Hepatocyte (in vitro differentiated cells): ENCODE measurements around the gene TMEM203. TPM values are rescaled to one million over a fixed set of nuclear protein-coding genes. Genes with fewer than 3 reads are reported as not detected.

Source experiments
- DNase-seq: peaks from one replicate; pipeline ENCODE4 v3.0.0-alpha.2; 2016; ENCODE audit warnings: low spot score
- H2AFZ ChIP-seq: fragments of 200-600 bp; sonication (generic); 2 replicates; pipeline ENCODE4 v1.6.0; 2016; ENCODE audit warnings: antibody characterized with exemption, mild to moderate bottlenecking
- H3K27ac ChIP-seq: fragments of 200-600 bp; sonication (generic); 2 replicates; pipeline ENCODE4 v1.5.1; 2016; ENCODE audit warnings: mild to moderate bottlenecking
- H3K27me3 ChIP-seq: fragments of 200-600 bp; sonication (generic); 2 replicates; pipeline ENCODE4 v1.6.1; 2016
- H3K36me3 ChIP-seq: fragments of 200-600 bp; sonication (generic); replicated peaks from 2 replicates; pipeline ENCODE4 v1.5.1; 2016; ENCODE audit warnings: low read depth; ENCODE audit not compliant: insufficient read depth
- H3K4me1 ChIP-seq: fragments of 200-600 bp; sonication (generic); 2 replicates; pipeline ENCODE4 v1.5.1; 2016; ENCODE audit warnings: mild to moderate bottlenecking, moderate library complexity; ENCODE audit not compliant: insufficient read depth
- H3K4me2 ChIP-seq: fragments of 200-600 bp; sonication (generic); 2 replicates; pipeline ENCODE4 v1.6.0; 2016
- H3K4me3 ChIP-seq: fragments of 200-600 bp; sonication (generic); 2 replicates; pipeline ENCODE4 v1.5.1; 2016; ENCODE audit warnings: mild to moderate bottlenecking
- H3K79me2 ChIP-seq: fragments of 200-600 bp; sonication (generic); 2 replicates; pipeline ENCODE4 v1.6.0; 2017; ENCODE audit warnings: mild to moderate bottlenecking
- H3K9me2 ChIP-seq: fragments of 200-600 bp; sonication (generic); replicated peaks from 2 replicates; pipeline ENCODE4 v1.6.0; 2017; ENCODE audit warnings: mild to moderate bottlenecking; ENCODE audit not compliant: insufficient read depth
- H3K9me3 ChIP-seq: fragments of 200-600 bp; sonication (generic); 2 replicates; pipeline ENCODE4 v1.5.1; 2016; ENCODE audit warnings: low read depth, mild to moderate bottlenecking
- H4K20me1 ChIP-seq: fragments of 200-600 bp; sonication (generic); 2 replicates; pipeline ENCODE4 v1.6.0; 2016; ENCODE audit warnings: mild to moderate bottlenecking; ENCODE audit not compliant: insufficient read depth, poor library complexity, severe bottlenecking
- EZH2 ChIP-seq: fragments of 200-600 bp; sonication (generic); IDR thresholded peaks from 2 replicates; pipeline ENCODE4 v1.6.1; 2016; ENCODE audit warnings: antibody characterized with exemption, mild to moderate bottlenecking, borderline replicate concordance
- EZH2phosphoT487 ChIP-seq: fragments of 200-600 bp; sonication (generic); IDR thresholded peaks from one replicate; pipeline ENCODE4 v1.6.1; 2018; ENCODE audit warnings: antibody characterized with exemption, mild to moderate bottlenecking, low read depth, moderate library complexity; ENCODE audit not compliant: unreplicated experiment, severe bottlenecking
- WGBS: methylation state at CpG from one replicate; pipeline ENCODE4 v1.1.6; 2016; ENCODE audit warnings: low lambda C conversion rate; ENCODE audit errors: missing lambda C conversion rate; 5-methylcytosine and 5-hydroxymethylcytosine counted together
- microRNA-seq: library from miRNA; unstranded; fragments of <30 nt; microRNA quantifications from one replicate; pipeline ENCODE4, GENCODE V29; 2017
- polyA plus RNA-seq: library from polyadenylated mRNA; unstranded; fragments of >200 nt; fragmentation: Nextera tagmentation; extraction: Ambion mirVana; gene quantifications from 2 replicates; pipeline ENCODE4 v1.2.1, GENCODE V29; 2016
- small RNA-seq: library from RNA; depleted of rRNA; stranded (forward); fragments of <200 nt; gene quantifications from one replicate; pipeline ENCODE3, GENCODE V24; 2014
- total RNA-seq: library from RNA; depleted of rRNA; stranded (reverse); fragments of >200 nt; gene quantifications from 2 replicates; pipeline ENCODE4 v1.2.3, GENCODE V29; 2014
- TF ChIP-seq, protein P1 (sequence below): fragments of 200-600 bp; sonication (generic); IDR thresholded peaks from 2 replicates; pipeline ENCODE4 v1.5.1; 2016; ENCODE audit warnings: antibody characterized with exemption, mild to moderate bottlenecking; ENCODE audit not compliant: poor library complexity

The TMEM203 gene
- total and polyA plus RNA-seq, 2 experiments from 2014 or later, result 37.6 to 60.7 TPM

- no peak for TF ChIP-seq EZH2
- no peak for TF ChIP-seq EZH2phosphoT487
- TF ChIP-seq, protein P1, sequence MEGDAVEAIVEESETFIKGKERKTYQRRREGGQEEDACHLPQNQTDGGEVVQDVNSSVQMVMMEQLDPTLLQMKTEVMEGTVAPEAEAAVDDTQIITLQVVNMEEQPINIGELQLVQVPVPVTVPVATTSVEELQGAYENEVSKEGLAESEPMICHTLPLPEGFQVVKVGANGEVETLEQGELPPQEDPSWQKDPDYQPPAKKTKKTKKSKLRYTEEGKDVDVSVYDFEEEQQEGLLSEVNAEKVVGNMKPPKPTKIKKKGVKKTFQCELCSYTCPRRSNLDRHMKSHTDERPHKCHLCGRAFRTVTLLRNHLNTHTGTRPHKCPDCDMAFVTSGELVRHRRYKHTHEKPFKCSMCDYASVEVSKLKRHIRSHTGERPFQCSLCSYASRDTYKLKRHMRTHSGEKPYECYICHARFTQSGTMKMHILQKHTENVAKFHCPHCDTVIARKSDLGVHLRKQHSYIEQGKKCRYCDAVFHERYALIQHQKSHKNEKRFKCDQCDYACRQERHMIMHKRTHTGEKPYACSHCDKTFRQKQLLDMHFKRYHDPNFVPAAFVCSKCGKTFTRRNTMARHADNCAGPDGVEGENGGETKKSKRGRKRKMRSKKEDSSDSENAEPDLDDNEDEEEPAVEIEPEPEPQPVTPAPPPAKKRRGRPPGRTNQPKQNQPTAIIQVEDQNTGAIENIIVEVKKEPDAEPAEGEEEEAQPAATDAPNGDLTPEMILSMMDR, result no peak
- no peaks in the 10 kb centered on the region for H4K20me1 ChIP-seq
- H3K36me3 ChIP-seq, result no peaks in the 10 kb centered on the region
- H3K9me2 ChIP-seq, result no peaks in the 10 kb centered on the region
- H3K27ac ChIP-seq, result no peak overlapping the region
- H2AFZ ChIP-seq, result no peak overlapping the region
- H3K4me2 ChIP-seq, result no peak overlapping the region
- WGBS, result 90% methylated on average over 3 of the region's 4 CpGs
- no peak for DNase-seq
- H3K9me3 ChIP-seq, result no peaks in the 10 kb centered on the region
- H3K4me3 ChIP-seq, result no peak overlapping the region
- H3K27me3 ChIP-seq, result peaks cover 83% of the 10 kb centered on the region
- peaks cover 10% of the 10 kb centered on the region for H3K4me1 ChIP-seq
- no peaks in the 10 kb centered on the region for H3K79me2 ChIP-seq
Measured at GRCh38 chr9:137158625-137159024, 46.8 kb downstream of the TMEM203 start.

- no peaks in the 10 kb centered on the region for H3K79me2 ChIP-seq
- H2AFZ ChIP-seq, result no peak overlapping the region
- DNase-seq, result no peak
- WGBS, result 74% methylated on average over 18 of the region's 19 CpGs
- no peak overlapping the region for H3K4me2 ChIP-seq
- no peaks in the 10 kb centered on the region for H3K9me3 ChIP-seq
- peaks cover 3% of the 10 kb centered on the region for H3K4me1 ChIP-seq
- peaks cover 75% of the 10 kb centered on the region for H3K27me3 ChIP-seq
- no peak overlapping the region for H3K4me3 ChIP-seq
- no peaks in the 10 kb centered on the region for H3K9me2 ChIP-seq
- H3K27ac ChIP-seq, result no peak overlapping the region
- TF ChIP-seq EZH2phosphoT487, result no peak
- no peaks in the 10 kb centered on the region for H3K36me3 ChIP-seq
- no peaks in the 10 kb centered on the region for H4K20me1 ChIP-seq
Measured at GRCh38 chr9:137157618-137158415, 47.6 kb downstream of the TMEM203 start.

DNA sequence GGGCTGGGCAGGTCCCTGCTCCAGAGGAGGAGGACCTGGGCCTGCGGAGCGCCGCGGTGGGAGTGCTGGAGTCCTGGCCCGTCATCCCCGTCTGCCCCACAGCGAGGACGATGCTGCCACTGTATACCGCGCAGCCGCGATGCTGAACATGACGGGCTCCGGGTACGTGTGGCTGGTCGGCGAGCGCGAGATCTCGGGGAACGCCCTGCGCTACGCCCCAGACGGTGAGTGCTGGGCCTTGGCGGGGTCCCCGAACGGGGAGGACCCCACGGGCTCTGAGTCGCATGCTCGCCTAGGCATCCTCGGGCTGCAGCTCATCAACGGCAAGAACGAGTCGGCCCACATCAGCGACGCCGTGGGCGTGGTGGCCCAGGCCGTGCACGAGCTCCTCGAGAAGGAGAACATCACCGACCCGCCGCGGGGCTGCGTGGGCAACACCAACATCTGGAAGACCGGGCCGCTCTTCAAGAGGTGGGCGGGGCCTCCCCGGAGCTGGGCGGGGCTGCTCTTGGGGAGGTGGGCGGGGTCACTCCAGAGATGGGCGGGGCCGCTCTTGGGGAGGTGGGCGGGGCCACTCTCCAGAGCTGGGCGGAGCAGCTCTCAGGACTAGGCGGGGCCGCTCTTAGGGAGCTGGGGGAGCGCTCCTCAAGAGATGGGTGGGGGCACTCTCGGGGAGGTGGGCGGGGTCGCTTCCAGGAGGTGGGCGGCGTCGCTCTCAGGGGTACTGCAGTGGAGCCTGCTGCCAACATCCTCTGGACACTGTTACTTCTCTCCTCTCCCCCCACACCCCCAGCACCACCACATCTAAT, 48.7 kb downstream of the TMEM203 start:
- H3K9me2 ChIP-seq, result no peaks in the 10 kb centered on the region
- H3K4me3 ChIP-seq, result no peak overlapping the region
- peak overlapping the region; percentile 53 for H3K4me2 ChIP-seq
- H3K4me1 ChIP-seq, result no peaks in the 10 kb centered on the region
- DNase-seq, result peak; percentile 37
- H2AFZ ChIP-seq, result no peak overlapping the region
- H3K9me3 ChIP-seq, result no peaks in the 10 kb centered on the region
- no peaks in the 10 kb centered on the region for H4K20me1 ChIP-seq
- 25% methylated on average over 57 of the region's 65 CpGs for WGBS
- H3K27ac ChIP-seq, result no peak overlapping the region
- no peaks in the 10 kb centered on the region for H3K79me2 ChIP-seq
- TF ChIP-seq, protein P1, result no peak
- TF ChIP-seq EZH2 (no peak), EZH2phosphoT487 (no peak)
- H3K36me3 ChIP-seq, result no peaks in the 10 kb centered on the region
- H3K27me3 ChIP-seq, result peaks cover 64% of the 10 kb centered on the region

Small RNA genes within 50 kb of the gene (microRNA-seq; reads per million reads assigned to microRNA genes)
- gene MIR3621, result not detected

Small RNA genes within 50 kb of the gene (small RNA-seq; reads per million reads assigned to genes)
- gene MIR3621, result not detected

Other genes starting within 250 kb of the TMEM203 start
Only the 30 nearest of the 31 such genes appear.
- 56.0 and 56.4 TPM in 2 replicates for gene PTGDS, start 228.1 kb downstream of the TMEM203 start, total RNA-seq
- gene PTGDS, start 228.1 kb downstream of the TMEM203 start, polyA plus RNA-seq, result 290 and 383 TPM in 2 replicates
- gene LCNL1, start 222.7 kb downstream of the TMEM203 start, total RNA-seq, result 0.04 and 0.13 TPM in 2 replicates
- gene LCNL1, start 222.7 kb downstream of the TMEM203 start, polyA plus RNA-seq, result 0.47 and 2.2 TPM in 2 replicates
- gene PAXX, start 213.2 kb downstream of the TMEM203 start, total RNA-seq, result 35.1 and 39.5 TPM in 2 replicates
- gene PAXX, start 213.2 kb downstream of the TMEM203 start, polyA plus RNA-seq, result 89.5 and 97.5 TPM in 2 replicates
- 6.6 and 9.9 TPM in 2 replicates for gene CLIC3, start 209.1 kb downstream of the TMEM203 start, total RNA-seq
- 45.0 and 63.5 TPM in 2 replicates for gene CLIC3, start 209.1 kb downstream of the TMEM203 start, polyA plus RNA-seq
- 12.7 and 14.6 TPM in 2 replicates for gene ABCA2, start 177.4 kb downstream of the TMEM203 start, total RNA-seq
- gene ABCA2, start 177.4 kb downstream of the TMEM203 start, polyA plus RNA-seq, result 15.6 and 21.8 TPM in 2 replicates
- gene FUT7, start 173.6 kb downstream of the TMEM203 start, total RNA-seq, result not detected in 2 replicates
- 0.06 TPM in 1 of 2 replicates, not detected in the other for gene FUT7, start 173.6 kb downstream of the TMEM203 start, polyA plus RNA-seq
- gene NPDC1, start 159.5 kb downstream of the TMEM203 start, total RNA-seq, result 12.3 and 12.7 TPM in 2 replicates
- gene NPDC1, start 159.5 kb downstream of the TMEM203 start, polyA plus RNA-seq, result 69.8 and 72.7 TPM in 2 replicates
- gene ENTPD2, start 151.6 kb downstream of the TMEM203 start, total RNA-seq, result 1.8 and 2.3 TPM in 2 replicates
- 1.1 and 3.2 TPM in 2 replicates for gene ENTPD2, start 151.6 kb downstream of the TMEM203 start, polyA plus RNA-seq
- 4.6 and 7.5 TPM in 2 replicates for gene SAPCD2, start 135.1 kb downstream of the TMEM203 start, total RNA-seq
- 4.8 and 5.6 TPM in 2 replicates for gene SAPCD2, start 135.1 kb downstream of the TMEM203 start, polyA plus RNA-seq
- 11.2 and 15.6 TPM in 2 replicates for gene UAP1L1, start 128.1 kb downstream of the TMEM203 start, total RNA-seq
- gene UAP1L1, start 128.1 kb downstream of the TMEM203 start, polyA plus RNA-seq, result 39.1 and 40.1 TPM in 2 replicates
- gene MAN1B1, start 118.7 kb downstream of the TMEM203 start, total RNA-seq, result 54.6 and 60.8 TPM in 2 replicates
- 94.2 and 101 TPM in 2 replicates for gene MAN1B1, start 118.7 kb downstream of the TMEM203 start, polyA plus RNA-seq
- 206 and 207 TPM in 2 replicates for gene DPP7, start 90.9 kb downstream of the TMEM203 start, total RNA-seq
- gene DPP7, start 90.9 kb downstream of the TMEM203 start, polyA plus RNA-seq, result 544 and 678 TPM in 2 replicates
- not detected in 2 replicates for gene GRIN1, start 66.5 kb downstream of the TMEM203 start, total RNA-seq
- gene GRIN1, start 66.5 kb downstream of the TMEM203 start, polyA plus RNA-seq, result not detected in 2 replicates
- gene LRRC26, start 35.6 kb downstream of the TMEM203 start, total RNA-seq, result 0.73 and 1.1 TPM in 2 replicates
- 0.89 and 2.6 TPM in 2 replicates for gene LRRC26, start 35.6 kb downstream of the TMEM203 start, polyA plus RNA-seq
- not detected in 2 replicates for gene TMEM210, start 33.6 kb downstream of the TMEM203 start, total RNA-seq
- not detected in 2 replicates for gene TMEM210, start 33.6 kb downstream of the TMEM203 start, polyA plus RNA-seq
- 21.3 and 26.2 TPM in 2 replicates for gene ANAPC2, start 17.1 kb downstream of the TMEM203 start, total RNA-seq
- 12.2 and 16.2 TPM in 2 replicates for gene ANAPC2, start 17.1 kb downstream of the TMEM203 start, polyA plus RNA-seq
- gene SSNA1, start 17.0 kb downstream of the TMEM203 start, total RNA-seq, result 74.3 and 82.2 TPM in 2 replicates
- gene SSNA1, start 17.0 kb downstream of the TMEM203 start, polyA plus RNA-seq, result 128 and 137 TPM in 2 replicates
- 27.6 and 34.4 TPM in 2 replicates for gene TPRN, start 4.9 kb downstream of the TMEM203 start, total RNA-seq
- gene TPRN, start 4.9 kb downstream of the TMEM203 start, polyA plus RNA-seq, result 82.3 and 104 TPM in 2 replicates
- gene NDOR1, start 52 bp upstream of the TMEM203 start, total RNA-seq, result 4.4 and 7.8 TPM in 2 replicates
- gene NDOR1, start 52 bp upstream of the TMEM203 start, polyA plus RNA-seq, result 12.3 and 17.6 TPM in 2 replicates
- 1.6 and 2.3 TPM in 2 replicates for gene RNF208, start 16.6 kb upstream of the TMEM203 start, total RNA-seq
- 3.3 and 6.6 TPM in 2 replicates for gene RNF208, start 16.6 kb upstream of the TMEM203 start, polyA plus RNA-seq
- gene CYSRT1, start 19.5 kb upstream of the TMEM203 start, total RNA-seq, result 1.4 and 2.4 TPM in 2 replicates
- gene CYSRT1, start 19.5 kb upstream of the TMEM203 start, polyA plus RNA-seq, result 2.1 and 4.3 TPM in 2 replicates
- 0.68 and 1.4 TPM in 2 replicates for gene RNF224, start 21.9 kb upstream of the TMEM203 start, total RNA-seq
- gene RNF224, start 21.9 kb upstream of the TMEM203 start, polyA plus RNA-seq, result 0.88 and 1.1 TPM in 2 replicates
- 1.8 and 2.7 TPM in 2 replicates for gene SLC34A3, start 25.3 kb upstream of the TMEM203 start, total RNA-seq
- 2.1 and 4.7 TPM in 2 replicates for gene SLC34A3, start 25.3 kb upstream of the TMEM203 start, polyA plus RNA-seq
- 309 and 313 TPM in 2 replicates for gene TUBB4B, start 35.6 kb upstream of the TMEM203 start, total RNA-seq
- gene TUBB4B, start 35.6 kb upstream of the TMEM203 start, polyA plus RNA-seq, result 388 and 446 TPM in 2 replicates
- not detected in 2 replicates for gene STPG3, start 45.6 kb upstream of the TMEM203 start, total RNA-seq
- gene STPG3, start 45.6 kb upstream of the TMEM203 start, polyA plus RNA-seq, result 1.5 and 2.5 TPM in 2 replicates
- 36.4 and 41.4 TPM in 2 replicates for gene NELFB, start 49.7 kb upstream of the TMEM203 start, total RNA-seq
- gene NELFB, start 49.7 kb upstream of the TMEM203 start, polyA plus RNA-seq, result 61.1 and 63.5 TPM in 2 replicates
- 13.7 and 14.4 TPM in 2 replicates for gene TOR4A, start 72.1 kb upstream of the TMEM203 start, total RNA-seq
- 8.0 and 10.1 TPM in 2 replicates for gene TOR4A, start 72.1 kb upstream of the TMEM203 start, polyA plus RNA-seq
- 5.3 and 8.2 TPM in 2 replicates for gene NRARP, start 96.6 kb upstream of the TMEM203 start, total RNA-seq
- 13.1 and 18.7 TPM in 2 replicates for gene NRARP, start 96.6 kb upstream of the TMEM203 start, polyA plus RNA-seq
- 7.3 and 11.8 TPM in 2 replicates for gene EXD3, start 217.5 kb upstream of the TMEM203 start, total RNA-seq
- gene EXD3, start 217.5 kb upstream of the TMEM203 start, polyA plus RNA-seq, result 21.6 and 24.9 TPM in 2 replicates
- 7.2 and 8.2 TPM in 2 replicates for gene NOXA1, start 217.7 kb upstream of the TMEM203 start, total RNA-seq
- gene NOXA1, start 217.7 kb upstream of the TMEM203 start, polyA plus RNA-seq, result 12.5 and 13.9 TPM in 2 replicates